Measurements from ENCODE around the gene DCC. TPM values are rescaled to one million over a fixed set of nuclear protein-coding genes. Genes with fewer than 3 reads are reported as not detected.

DCC gene
- total and polyA plus RNA-seq, 2 of the 8 experiments (the other 6 are each of a cell fraction or from before 2014, with no cell fraction given), result 0.14 to 1.4 TPM

DNA sequence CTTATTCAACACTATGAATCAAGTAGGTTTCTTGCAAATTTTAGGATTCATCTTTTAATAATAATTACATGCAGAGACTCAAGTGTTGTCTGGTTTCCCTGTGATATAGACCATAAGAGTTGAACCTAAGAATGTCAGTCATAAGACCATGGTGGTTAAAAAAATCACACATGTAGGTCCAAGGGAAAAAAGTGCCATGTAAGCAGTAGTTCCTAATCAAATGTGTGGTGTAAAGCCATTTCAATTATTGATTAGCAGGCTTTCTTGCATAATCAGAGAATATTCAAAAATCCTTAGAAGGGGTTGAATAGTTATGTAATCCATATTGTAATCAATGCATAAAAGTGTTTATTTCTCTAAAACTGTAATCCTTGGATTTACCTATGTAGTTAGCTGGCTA lies 93.8 kb downstream of the DCC start:
- Histone ChIP-seq H3K56ac (replicated peaks; ENCODE audit: insufficient read length, low read depth, low read length) (no peak overlapping the region), H3K9me3 (ENCODE audit: insufficient read depth in 2 of 2, low read depth in 1 of 2, low read length in 1 of 2) (no peaks in the 10 kb centered on the region), H3K9ac (replicated peaks in 1 of 4; ENCODE audit: extremely low read depth in 1 of 4, low read depth in 3 of 4, low read length in 3 of 4) (no peak overlapping the region), H2BK12ac (ENCODE audit: low read depth, low read length) (no peak overlapping the region), H3K4me1 (replicated peaks in 1 of 4; ENCODE audit: control insufficient read depth in 3 of 4, insufficient read depth in 4 of 4, low read length in 3 of 4) (no peaks in the 10 kb centered on the region), H2BK5ac (ENCODE audit: low read depth, low read length) (no peak overlapping the region), H3K23ac (ENCODE audit: insufficient read length) (no peak overlapping the region), H4K8ac (ENCODE audit: extremely low read depth, insufficient read depth, low read length) (no peak overlapping the region), H3K79me2 (ENCODE audit: control insufficient read depth in 1 of 2, insufficient read depth in 2 of 2, low read length in 2 of 2) (no peaks in the 10 kb centered on the region), H4K5ac (ENCODE audit: insufficient read length, low read depth, low read length) (no peak overlapping the region), H3K18ac (ENCODE audit: extremely low read depth, low read length) (no peak overlapping the region), H3K23me2 (ENCODE audit: low read depth, low read length) (no peaks in the 10 kb centered on the region), H2BK120ac (replicated peaks; ENCODE audit: low read depth, low read length) (no peak overlapping the region), H3K79me1 (ENCODE audit: low read depth, low read length) (no peaks in the 10 kb centered on the region; the same call in 1 of the 2 replicates), H3K27me3 (replicated peaks in 1 of 4; ENCODE audit: control insufficient read depth in 3 of 4, extremely low read depth in 1 of 4, insufficient read depth in 3 of 4, low read length in 3 of 4) (no peaks in the 10 kb centered on the region), H3K14ac (ENCODE audit: insufficient read length) (no peak overlapping the region), H4K20me1 (replicated peaks in 1 of 2; ENCODE audit: control insufficient read depth in 1 of 2, insufficient read depth in 2 of 2, low read length in 2 of 2) (no peaks in the 10 kb centered on the region), H3K36me3 (ENCODE audit: control insufficient read depth in 2 of 4, insufficient read depth in 4 of 4, low read length in 3 of 4) (no peaks in the 10 kb centered on the region), H3K4ac (replicated peaks; ENCODE audit: insufficient read length, low read depth, low read length) (no peak overlapping the region), H4K91ac (replicated peaks; ENCODE audit: insufficient read length, low read length) (no peak overlapping the region), H2AK5ac (ENCODE audit: low read depth, low read length) (no peak overlapping the region), H2BK20ac (ENCODE audit: low read length) (no peak overlapping the region), H2BK15ac (ENCODE audit: low read length) (no peak overlapping the region), H2AFZ (ENCODE audit: low read length) (no peak overlapping the region), H3K4me3 (ENCODE audit: extremely low read depth in 1 of 4, insufficient read depth in 2 of 4, low read depth in 3 of 4, low read length in 4 of 4) (no peak overlapping the region), H3K4me2 (ENCODE audit: insufficient read depth in 1 of 2, low read depth in 2 of 2, low read length in 2 of 2) (no peak overlapping the region), H3K27ac (ENCODE audit: low read depth, low read length) (no peak overlapping the region)
- CTCF ChIA-PET (ENCODE audit: partially characterized antibody), result no interaction called here
- DNase-seq (ENCODE audit: low read depth in 1 of 2, low spot score in 2 of 2) (no peak), FAIRE-seq (no peak)
- POLR2A ChIA-PET (ENCODE audit: partially characterized antibody), result no interaction called here
- TF ChIP-seq TBP (IDR thresholded peaks at IDR 0.05; ENCODE audit: low read depth, low read length) (no peak), PHF8 (conservative IDR thresholded peaks at IDR 0.05; ENCODE audit: low read depth, low read length) (no peak), RFX5 (IDR thresholded peaks at IDR 0.05; ENCODE audit: borderline replicate concordance, low read depth, low read length) (no peak), TEAD4 (IDR thresholded peaks at IDR 0.05; ENCODE audit: low read depth, low read length) (no peak), SP2 (IDR thresholded peaks at IDR 0.05; ENCODE audit: low read length) (no peak), TAF1 (IDR thresholded peaks at IDR 0.05; ENCODE audit: low read depth, low read length) (no peak), POU5F1 (IDR thresholded peaks at IDR 0.05; ENCODE audit: low read depth, low read length) (no peak), ASH2L (IDR thresholded peaks at IDR 0.05; ENCODE audit: low read length) (no peak), CBX8 (IDR thresholded peaks at IDR 0.05; ENCODE audit: borderline replicate concordance, low read depth, low read length) (no peak), CREB1 (IDR thresholded peaks at IDR 0.05) (no peak), EP300 (IDR thresholded peaks at IDR 0.05; ENCODE audit: borderline replicate concordance in 1 of 2, low read depth in 2 of 2, low read length in 2 of 2) (no peak), FOSL1 (IDR thresholded peaks at IDR 0.05; ENCODE audit: insufficient read depth, low read depth, low read length) (no peak), CEBPB (IDR thresholded peaks at IDR 0.05; ENCODE audit: low read depth, low read length) (no peak), GTF2F1 (IDR thresholded peaks at IDR 0.05; ENCODE audit: borderline replicate concordance, low read depth, low read length) (no peak), ZNF274 (IDR thresholded peaks at IDR 0.05; ENCODE audit: borderline replicate concordance, extremely low read depth, low read length) (no peak), POLR2AphosphoS5 (IDR thresholded peaks at IDR 0.05; ENCODE audit: low read depth, low read length) (no peak)
- TF ChIP-seq, protein P1, sequence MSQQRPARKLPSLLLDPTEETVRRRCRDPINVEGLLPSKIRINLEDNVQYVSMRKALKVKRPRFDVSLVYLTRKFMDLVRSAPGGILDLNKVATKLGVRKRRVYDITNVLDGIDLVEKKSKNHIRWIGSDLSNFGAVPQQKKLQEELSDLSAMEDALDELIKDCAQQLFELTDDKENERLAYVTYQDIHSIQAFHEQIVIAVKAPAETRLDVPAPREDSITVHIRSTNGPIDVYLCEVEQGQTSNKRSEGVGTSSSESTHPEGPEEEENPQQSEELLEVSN (IDR thresholded peaks at IDR 0.05), result no peak

Data from H1 (cell line).